SH-SY5Y (cell line): Measurements from ENCODE around the gene AATK.

Experiments used
- GATA2 ChIP-seq: IDR thresholded peaks from 2 replicates; pipeline ENCODE4 v1.6.1; 2011; ENCODE audit warnings: mild to moderate bottlenecking, low read depth, low read length
- GATA3 ChIP-seq: IDR thresholded peaks from 2 replicates; pipeline ENCODE4 v1.6.1; 2011; ENCODE audit warnings: low read depth, mild to moderate bottlenecking, low read length, moderate library complexity

GRCh38 chr17:81074875-81075274 lies 91.1 kb downstream of the AATK start:
- TF ChIP-seq GATA3 (no peak), GATA2 (no peak)
